NOMO-1 treated with DMSO at 0.1 percent for 48 hours (cell line): ENCODE measurements around the gene BMAL1.

Experiments
- DNase-seq: peaks from one replicate; lab custom pipeline; 2025; ENCODE audit not compliant: unreplicated experiment; lab: John Stamatoyannopoulos, UW

Gene BMAL1

DNA sequence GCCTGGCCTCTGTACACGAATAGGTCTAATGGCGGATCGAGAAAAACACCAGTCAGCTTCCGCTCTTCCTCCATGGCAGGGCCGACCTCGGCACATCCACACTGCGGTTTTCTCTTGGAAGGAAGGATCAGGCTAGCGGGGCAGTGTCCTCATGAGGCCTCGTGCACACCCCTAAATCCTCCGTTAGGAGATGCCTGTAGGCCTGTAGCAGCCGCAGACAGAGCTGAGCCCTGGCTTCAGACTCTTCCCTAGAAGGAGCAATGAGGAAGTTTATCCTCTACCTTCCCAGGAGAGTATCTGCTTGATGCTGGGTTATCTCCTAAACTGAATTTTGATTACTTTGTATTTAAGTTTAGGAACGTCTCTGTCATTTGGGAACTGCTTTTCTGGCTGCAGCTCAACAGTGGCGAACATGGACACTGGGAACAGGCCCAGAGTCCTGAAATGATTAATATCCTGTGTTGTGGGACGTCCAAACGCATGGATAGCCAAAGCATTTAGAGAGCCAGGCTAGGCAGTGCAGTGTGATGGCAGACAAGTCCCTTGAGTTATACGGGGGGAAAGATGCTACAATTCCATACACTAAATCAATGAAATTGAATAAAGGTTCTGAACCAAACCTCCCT, 16.5 kb upstream of the BMAL1 start:
- no peak for DNase-seq

DNA sequence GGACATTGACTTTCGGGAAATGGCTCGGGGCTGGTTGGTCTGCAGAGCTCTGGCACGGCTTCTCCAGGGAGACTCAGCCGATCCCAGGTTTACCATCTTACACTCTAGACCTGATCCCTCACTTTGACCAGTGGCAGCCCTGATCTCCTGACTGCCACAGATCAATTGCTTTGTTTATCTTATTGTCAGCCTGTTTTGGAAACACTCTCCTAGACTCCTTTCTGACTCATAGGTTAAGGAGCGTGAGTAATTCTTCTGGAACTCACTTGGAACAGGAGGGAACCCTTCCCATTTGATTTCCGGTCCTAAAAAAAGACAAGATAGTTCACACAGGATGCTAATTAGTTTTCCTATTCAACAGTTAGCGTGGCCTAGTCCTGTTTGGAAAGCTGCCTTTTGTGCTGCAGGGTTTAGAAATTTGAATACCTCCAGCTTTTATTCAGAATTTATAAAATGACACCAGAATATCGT, 16.0 kb upstream of the BMAL1 start:
- no peak for DNase-seq

DNA sequence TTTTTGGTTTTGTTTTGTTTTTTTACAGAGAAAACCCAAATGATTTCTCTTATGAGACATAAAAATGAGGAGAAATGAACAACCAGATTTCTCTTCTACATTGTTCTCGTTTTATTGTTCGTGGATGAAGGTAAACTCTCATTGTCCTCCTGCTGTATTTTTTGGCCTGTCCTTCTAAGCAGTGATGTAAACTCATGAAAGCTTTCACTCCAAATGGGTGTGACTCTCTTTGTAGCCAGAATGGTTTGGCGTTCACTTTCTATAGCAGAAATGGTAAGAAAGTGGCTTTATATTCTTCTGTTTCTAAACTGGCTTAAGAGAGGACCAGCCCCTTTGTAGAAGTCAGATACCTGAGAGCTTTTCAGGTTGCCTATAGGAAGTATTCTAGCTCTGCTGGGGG, 15.5 kb upstream of the BMAL1 start:
- DNase-seq: no peak

DNA sequence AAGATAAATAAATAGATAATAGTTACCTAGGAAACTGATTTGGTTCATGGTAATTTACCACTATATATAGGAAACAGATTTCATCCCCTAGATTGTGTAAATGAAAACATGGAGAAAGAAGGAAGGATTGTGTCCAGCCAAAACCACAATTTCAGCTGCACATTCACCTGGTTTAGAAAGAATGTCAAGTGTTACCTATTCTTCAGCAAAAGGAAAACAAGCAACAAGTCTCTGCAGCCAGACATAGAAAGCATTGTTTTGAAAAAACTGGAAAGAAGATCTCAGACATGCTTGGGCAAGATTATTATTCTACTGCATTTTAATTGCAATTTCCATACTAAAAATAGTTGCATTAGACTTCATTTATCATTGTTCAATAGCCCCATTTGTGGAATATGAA, 8.8 kb upstream of the BMAL1 start:
- no peak for DNase-seq

DNA sequence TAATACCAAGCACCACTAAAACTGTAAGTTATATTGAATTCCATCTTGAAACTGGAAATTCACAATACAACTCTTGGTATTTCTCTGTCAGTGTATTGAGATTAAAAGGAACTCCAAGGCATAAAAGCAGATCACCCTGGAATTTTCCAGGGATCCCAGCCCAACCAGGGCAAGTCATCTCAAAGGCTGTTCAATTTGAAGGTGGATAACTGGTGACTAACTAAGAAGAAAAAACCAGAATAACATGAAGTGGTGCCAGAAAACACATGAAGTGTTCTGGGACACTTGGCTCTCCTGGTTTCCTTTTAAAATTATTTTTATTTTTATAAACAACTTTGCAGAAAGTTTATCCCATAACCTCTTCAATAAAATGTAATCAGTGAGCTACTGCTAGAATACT, 7.8 kb upstream of the BMAL1 start:
- no peak for DNase-seq

DNA sequence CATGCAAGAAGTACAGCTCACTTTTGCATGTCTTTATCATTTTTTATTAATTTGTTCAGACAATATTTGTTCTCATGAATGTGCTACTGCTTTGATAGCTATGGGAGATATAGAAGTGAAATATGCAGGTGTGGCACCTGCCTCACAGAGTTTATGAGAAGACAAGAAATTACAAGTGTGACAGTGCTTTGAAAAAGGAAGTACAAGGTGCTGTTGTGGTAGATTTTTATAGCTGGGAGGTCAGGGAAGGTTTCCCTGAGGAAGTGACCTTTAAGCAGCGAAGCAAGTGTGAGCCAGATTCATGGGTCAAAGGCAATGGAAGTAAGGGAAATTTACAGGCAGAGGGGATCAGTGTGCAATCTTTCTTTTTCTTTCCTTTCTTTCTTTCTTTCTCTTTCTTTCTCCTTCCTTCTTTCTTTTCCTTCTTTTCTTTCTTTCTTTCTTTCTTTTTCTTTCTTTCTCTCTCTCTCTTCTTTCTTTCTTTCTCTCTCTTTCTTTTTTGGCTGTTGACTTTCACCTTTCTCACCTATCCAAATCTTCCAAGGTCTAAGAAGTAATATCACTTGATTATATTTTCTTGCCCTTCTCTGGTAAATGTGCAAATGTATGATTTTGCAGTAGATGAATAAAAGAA, 6.4 kb upstream of the BMAL1 start:
- DNase-seq: no peak

DNA sequence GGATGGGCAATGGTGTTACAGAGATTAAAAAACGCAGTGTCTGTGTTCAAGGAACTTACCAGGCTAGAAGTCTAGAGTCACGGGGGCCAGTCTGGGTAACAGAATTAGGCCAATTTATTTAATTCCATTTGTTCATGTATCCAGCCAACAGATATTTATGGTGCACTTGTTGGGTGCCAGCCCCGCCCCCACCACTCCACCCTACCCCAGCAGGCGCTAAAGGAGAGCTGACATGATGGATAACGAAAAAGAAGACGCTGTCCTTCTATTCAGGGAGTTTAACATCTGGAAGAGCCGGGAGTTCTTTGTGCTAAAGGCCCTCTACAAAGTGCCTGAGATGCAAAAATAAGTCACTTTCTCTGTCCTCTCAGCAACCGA, 1.1 kb upstream of the BMAL1 start:
- no peak for DNase-seq

DNA sequence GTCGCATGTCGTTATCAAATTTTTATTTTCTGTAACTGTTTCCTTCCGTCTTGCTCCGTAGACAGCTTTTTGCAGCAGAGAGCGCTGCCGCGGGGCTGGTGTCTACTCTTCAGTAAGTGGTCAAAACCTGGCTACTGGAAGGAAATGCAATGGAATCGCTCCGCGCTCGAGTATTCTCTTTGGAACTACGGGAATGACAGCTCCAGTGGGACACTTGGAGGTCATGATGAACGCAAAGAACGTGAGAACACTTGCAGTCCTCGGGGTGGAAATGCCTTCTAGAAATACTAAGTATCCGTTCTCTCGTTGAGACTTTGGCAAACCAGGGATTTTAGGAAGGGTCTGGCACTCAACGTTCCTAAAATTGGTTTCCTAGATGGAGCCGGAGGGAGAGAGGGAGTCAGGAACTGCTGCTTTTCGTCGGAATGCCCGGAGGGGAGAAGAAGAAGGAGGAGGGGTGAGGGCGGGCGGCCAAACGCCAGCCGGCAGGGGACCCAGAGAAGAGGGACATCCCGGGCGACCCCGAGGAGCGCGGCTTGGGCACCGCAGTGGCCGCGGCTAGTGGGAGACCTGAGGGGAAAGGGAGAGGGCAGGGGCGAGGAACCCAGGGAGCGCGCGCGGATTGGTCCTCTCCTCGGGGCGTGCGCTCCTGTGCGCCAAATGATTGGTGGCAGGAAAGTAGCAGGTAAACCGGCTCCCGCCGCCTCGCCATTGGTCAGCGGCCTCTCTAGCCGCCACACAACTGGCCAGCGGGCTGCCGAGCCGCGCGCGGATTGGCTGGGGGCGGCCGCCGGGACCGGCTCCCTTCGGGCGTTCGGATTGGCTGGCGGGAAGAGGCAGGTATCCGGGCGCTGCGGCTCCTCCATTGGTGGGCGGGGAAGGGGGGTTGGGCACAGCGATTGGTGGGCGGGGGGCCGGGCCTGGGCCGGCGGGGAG, 490 bp upstream of the BMAL1 start:
- peak; percentile 93 for DNase-seq

DNA sequence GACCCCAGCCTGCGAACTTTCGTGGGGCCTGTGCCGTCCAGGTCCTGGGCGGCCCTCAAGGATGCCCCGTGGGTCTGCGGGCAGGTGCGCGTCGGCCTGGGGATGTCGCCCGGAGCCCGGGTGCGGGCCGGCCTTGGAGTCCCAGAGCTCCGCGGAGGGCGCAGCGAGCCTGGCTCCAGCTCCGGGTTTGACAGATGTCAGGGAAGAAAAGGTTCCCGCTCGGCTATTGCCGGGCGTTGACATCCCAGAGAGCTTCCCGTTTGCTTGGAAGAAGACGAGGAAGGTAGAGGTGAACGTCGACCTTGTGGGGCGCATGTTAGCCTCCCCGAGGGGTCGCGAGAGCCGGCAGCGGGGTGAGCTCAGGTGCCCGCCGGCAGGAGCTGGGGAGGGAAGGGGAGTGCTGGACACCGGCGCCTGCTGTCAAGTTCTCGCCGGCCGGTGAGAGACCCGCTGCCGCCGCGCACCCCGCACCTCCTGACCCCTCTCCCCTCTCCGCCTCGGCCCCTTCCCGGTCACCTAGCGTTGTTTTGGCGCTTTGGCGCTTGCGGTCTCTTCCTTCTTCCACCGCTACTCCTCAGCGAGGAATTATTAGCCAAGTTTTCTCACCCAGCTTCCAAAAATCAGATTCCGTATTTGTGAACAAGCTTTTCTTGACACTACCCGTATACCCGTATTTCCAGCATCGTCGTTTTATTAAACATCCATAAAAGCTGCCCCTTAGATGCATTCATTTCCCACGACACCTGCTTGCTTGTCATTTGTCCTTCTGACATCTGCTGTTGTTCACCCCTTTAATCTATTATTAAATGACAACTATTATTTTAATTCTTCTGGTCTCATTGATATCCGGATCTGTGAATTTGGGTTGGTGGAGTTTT, 1.3 kb downstream of the BMAL1 start:
- no peak for DNase-seq

DNA sequence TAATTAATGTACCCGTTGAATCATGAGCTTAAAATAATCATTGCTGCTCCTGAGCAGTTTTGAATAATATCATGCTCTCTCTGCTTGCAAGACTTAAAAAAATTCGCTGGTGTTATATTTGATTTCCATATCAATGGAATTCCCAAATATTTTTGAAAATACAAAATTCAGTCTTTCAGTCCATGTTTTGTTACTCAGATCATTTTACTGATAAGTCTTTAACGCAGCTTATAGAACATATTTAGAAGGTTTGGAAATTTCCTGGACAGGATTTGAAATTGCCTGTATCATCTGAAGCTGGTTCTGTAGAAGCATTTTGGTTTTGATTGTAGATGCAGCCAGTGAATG, 1.9 kb downstream of the BMAL1 start:
- no peak for DNase-seq

DNA sequence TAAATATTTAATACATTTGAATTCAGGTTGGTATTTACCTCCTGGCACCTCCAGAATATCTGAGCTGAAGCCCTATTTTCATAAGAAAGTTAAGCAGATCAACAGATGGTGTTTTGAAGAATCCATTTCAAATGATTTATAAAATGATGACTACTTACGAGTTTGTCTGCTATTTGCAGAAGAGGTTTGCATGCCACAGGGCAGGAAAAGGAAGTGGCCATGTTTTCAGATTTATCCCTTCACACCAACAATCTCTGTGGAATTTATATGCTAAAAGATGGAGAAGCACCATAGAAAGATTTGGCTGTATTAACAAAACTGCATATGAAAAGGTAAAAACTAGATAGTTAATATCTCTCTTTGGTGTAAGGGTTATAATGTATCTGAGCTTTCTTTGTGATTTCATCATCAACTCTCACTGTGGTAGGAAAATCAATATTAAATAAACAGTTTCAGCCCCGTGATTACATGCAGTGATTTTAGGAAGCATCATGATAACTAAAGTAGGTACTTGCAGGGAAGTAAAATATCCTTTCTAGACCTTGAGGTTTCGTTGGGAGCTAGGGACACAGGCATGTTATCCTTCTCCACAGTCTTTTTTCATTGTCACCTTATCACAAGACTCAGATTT, 2.6 kb downstream of the BMAL1 start:
- DNase-seq: peak; percentile 47

DNA sequence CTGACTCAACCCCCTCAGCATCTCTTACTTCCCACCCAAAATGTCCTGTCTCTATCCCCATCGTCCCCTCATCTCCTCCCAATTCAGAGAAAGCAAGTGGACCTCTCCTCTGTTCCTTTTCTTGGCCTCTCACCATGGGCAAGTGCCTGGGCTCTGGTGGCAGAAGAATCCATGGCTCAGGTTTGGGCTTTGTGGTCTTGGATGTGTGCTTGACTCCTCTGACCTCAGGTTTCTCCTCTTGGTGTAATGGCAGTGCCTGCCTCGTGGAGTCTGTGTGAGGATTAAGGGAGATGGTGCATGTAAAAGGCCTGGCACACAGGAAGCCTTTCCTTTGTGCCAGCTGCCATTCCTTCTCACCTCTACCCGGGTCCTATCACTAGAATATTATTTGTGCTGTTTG, 3.2 kb downstream of the BMAL1 start:
- DNase-seq: no peak

DNA sequence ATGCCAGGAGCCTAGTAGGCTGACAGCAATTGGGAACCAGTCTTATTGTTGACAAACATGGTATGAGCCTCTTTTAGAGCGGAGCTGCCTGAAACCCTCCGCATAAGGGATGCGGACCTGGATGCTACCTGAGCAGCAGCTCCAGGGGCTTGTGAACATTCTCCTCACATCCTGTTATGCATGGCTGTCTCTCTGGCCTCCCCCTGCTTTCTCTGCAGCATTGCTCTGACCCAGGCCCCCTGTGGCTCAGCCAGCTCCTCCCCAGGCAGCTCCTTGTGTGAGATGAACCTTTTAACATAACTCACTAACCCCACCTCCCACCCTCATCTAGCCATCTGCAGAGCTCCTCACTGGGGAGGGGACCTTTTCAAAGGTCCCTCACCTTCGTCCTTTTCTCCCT, 6.0 kb downstream of the BMAL1 start:
- DNase-seq: no peak

DNA sequence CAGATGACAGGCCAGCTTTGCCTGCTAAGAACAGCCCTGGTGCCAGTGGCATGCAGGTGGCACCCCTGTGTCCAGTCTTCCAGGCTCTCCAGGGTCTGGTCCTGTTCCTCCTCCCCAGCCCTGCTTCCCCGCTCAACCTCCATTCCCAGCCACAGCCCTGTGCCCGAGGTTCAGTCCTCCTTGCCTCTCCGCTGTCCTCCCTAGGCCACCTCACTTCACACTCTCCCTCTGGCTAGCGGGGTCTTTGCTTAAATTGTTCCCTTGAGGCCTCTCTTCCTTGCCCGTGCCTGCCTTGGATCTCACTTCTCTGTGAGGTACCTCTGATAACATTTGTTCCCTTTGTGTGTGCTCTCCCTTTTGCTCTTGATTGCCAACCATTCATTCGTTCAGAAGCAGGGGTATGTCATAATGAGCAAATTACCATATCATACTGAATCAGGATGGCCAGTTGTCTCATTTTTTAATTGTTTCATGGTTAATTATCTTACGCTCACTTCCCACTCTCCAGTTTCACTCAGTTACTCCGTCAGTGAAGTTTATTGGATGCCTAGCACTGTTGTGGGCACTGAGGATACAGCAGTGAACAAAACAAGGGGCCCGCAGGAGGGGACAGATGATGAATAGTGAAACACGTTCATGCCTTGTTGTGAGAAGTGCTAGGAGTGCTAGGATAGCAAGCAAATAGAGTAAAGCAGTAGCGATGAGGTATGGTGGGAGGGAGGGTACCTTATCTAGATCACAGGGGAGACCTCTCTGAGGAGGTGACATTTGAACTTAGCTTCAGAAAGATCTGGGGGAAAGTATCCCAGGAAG, 7.4 kb downstream of the BMAL1 start:
- DNase-seq: no peak

DNA sequence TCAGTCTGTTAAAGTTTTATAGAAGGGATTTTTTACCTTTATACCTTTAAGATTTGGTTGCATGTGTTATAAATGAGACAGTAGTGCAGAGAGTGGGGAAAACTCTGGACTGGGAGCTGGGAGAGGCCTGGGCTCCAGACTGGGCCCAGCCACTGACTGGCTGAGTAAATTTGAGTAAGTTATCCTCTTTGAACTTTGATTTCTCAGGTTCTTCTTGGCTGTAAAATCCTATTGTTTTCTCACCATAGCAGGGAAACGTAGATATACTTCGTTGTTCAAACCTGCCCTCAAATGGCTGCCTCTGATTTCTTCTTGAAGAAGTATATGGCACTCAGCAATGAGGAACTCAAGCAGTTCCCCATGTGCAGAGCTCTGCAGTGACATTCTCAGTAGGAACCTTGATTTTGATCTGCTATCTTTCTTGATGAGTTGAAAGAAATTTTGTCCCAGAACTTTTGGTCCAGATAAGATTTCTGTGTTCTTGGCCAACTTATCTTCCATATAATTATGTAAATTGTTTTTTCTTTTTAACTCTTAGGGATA, 8.8 kb downstream of the BMAL1 start:
- no peak for DNase-seq

DNA sequence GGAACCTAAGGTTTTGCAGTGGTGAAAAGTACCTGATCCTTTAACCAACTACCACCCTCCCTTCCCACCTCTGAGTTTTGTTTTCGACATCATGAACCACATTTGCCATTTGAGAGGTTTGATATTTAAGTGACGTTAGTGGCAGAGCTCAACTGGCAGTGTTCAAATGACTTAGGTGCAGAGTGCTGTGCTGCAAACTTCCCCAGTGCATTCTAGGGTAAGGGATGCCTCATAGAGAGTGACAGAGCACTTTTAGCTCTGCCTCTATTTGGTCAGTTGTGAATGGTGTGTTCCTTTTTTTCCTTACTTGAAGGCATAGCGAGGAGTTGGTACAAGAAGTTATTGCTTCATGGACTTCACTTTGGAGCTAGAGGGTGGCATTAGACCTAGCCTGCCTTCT, 9.4 kb downstream of the BMAL1 start:
- peak; percentile 16 for DNase-seq

DNA sequence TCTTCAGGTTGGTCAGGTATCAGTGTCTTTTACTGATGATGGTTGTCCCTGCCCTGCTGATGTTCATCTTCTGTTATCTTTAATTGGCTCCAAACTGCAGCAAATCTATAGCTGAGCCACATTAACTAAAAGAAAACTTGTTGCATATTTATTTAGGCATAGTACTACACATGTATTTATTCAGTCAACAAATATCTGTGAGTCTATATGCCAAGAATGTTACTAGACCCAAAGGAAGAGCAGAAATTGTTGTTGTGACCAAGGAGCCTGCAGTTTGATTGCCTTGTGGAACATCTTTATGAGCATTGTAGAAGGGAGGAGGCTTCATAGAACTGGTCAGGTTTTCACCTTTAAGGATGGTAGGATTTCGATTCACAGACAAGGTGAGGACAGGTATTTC, 10.1 kb downstream of the BMAL1 start:
- no peak for DNase-seq

DNA sequence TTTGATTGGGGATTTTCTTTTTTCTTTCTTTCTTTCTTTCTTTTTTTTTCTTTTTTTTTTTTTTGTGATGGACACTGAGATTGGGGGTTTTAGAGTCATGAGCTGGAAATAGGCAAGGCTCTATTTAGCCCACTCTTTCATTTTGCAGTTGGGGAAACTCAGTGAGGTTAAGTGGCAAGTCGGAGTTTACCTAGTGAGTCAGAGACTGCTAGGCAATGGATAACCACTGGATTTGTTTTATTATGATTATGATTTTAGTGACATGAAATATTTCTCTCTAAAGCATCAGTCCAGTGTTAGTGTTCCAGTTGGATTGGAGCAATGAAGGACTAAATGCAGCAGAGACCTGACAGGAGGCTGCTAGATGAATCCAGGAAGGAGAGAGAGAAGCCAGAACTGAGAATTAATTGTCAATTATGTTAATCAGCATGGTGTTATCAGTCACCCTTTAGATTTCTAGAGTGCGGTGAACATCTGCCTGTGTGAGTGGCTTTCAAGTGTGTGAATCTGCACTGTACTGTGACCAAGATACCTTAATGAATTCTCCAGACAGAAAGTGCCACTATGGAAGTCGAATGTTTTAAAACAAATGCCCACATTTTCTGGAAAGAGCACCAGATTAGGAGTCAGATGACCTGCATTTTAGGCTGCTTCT, 10.9 kb downstream of the BMAL1 start:
- DNase-seq: no peak

DNA sequence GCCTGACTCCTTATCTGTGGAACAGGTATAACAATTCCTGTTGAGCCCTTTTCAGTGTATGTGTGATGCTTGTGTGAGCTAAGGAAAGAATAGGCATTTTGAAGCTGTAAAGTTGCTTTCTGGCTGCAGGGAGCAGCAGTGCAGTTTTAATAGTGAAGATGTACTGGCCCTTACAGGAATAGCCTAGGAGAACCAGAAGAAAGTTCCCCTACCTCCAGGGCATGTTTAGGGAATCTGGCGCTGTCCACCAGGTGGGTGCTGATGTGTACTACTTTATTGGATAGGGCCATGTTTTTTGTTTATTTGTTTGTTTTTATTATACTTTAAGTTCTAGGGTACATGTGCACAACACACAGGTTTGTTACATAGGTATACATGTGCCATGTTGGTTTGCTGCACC, 11.5 kb downstream of the BMAL1 start:
- DNase-seq: no peak
